A549 (cell line): Measurements from ENCODE around the gene BOLA3. TPM values are rescaled to one million over a fixed set of nuclear protein-coding genes. Genes with fewer than 3 reads are reported as not detected.
A peak's percentile ranks its signal among the peaks of the same experiment; 100 is the strongest.

ENCODE experiments used
- ATAC-seq, 2 experiments: fragments of 200-7000 bp in 1 of 2; fragments of >200 bp in 1 of 2; cut with Nextera tagmentation in 1 of 2; cut with Tn5 transposase in 1 of 2; 3 replicates each; pipeline versions ENCODE4 v1.8.0 to v1.9.1; 2018 to 2020; ENCODE audit warnings: mild to moderate bottlenecking in 1 of 2, moderate library complexity in 1 of 2
- CTCF ChIA-PET: fragments of 300-600 bp; sonication (Branson Sonifier 250); formaldehyde crosslinking; extraction: SDS; loops from one replicate; lab custom pipeline; 2021; ENCODE audit warnings: antibody characterized with exemption, inconsistent platforms; lab: Yijun Ruan, JAX
- POLR2A ChIA-PET: fragments of 350-600 bp; formaldehyde crosslinking; extraction: SDS; loops from one replicate; lab custom pipeline; 2021; ENCODE audit warnings: antibody characterized with exemption, inconsistent platforms; lab: Yijun Ruan, JAX
- DNase-seq, 2 experiments: peaks; one replicate each; pipeline versions ENCODE4 v3.0.0 to v3.0.0-alpha.2; 2011 to 2016; ENCODE audit warnings: low read depth in 1 of 2, low spot score in 1 of 2
- FAIRE-seq: peaks from 2 replicates; lab custom pipeline; 2011; peaks lifted over from hg19 to GRCh38; lab: Jason Lieb, UNC
- H3K27ac ChIP-seq, 2 experiments: fragments of >200 bp; sonication (Bioruptor Twin); formaldehyde crosslinking; 3 replicates each; pipeline ENCODE4 v1.5.1; 2016 to 2017
- H3K4me1 ChIP-seq: fragments of >200 bp; sonication (Bioruptor Twin); formaldehyde crosslinking; 3 replicates; pipeline ENCODE4 v1.6.1; 2016
- H3K4me2 ChIP-seq: fragments of >200 bp; sonication (Bioruptor Twin); formaldehyde crosslinking; 3 replicates; pipeline ENCODE4 v1.6.1; 2016
- H3K4me3 ChIP-seq: fragments of >200 bp; sonication (Bioruptor Twin); formaldehyde crosslinking; 3 replicates; pipeline ENCODE4 v1.5.1; 2016
- H3K9me3 ChIP-seq: fragments of >200 bp; sonication (Bioruptor Twin); formaldehyde crosslinking; 3 replicates; pipeline ENCODE4 v1.6.1; 2016
- E2F6 ChIP-seq: IDR thresholded peaks from 2 replicates; pipeline ENCODE4 v1.6.1; 2012; ENCODE audit warnings: low read depth, borderline replicate concordance
- EHF ChIP-seq: fragments of 250-450 bp; sonication (Bioruptor Pico); IDR thresholded peaks from 2 replicates; pipeline ENCODE4 v1.5.0; 2020; ENCODE audit warnings: mild to moderate bottlenecking
- EHMT2 ChIP-seq: fragments of 200-600 bp; sonication (generic); IDR thresholded peaks from 2 replicates; pipeline ENCODE4 v1.6.1; 2016; ENCODE audit warnings: antibody characterized with exemption, low read depth, mild to moderate bottlenecking, moderate library complexity
- EP300 ChIP-seq, 2 experiments: fragments of >200 bp; sonication (Bioruptor Twin); formaldehyde crosslinking; IDR thresholded peaks; 2 replicates in 1 of 2; 3 replicates in 1 of 2; pipeline ENCODE4 v1.6.1; 2016 to 2017
- ESRRA ChIP-seq: fragments of 150-350 bp; IDR thresholded peaks from 2 replicates; pipeline ENCODE4 v1.6.1; 2014; ENCODE audit warnings: mild to moderate bottlenecking, low read length, borderline replicate concordance
- FOSB ChIP-seq: fragments of 250-450 bp; sonication (Bioruptor Pico); IDR thresholded peaks from 2 replicates; pipeline ENCODE4 v1.5.0; 2020; ENCODE audit warnings: mild to moderate bottlenecking, moderate library complexity
- FOXS1 ChIP-seq: fragments of 250-450 bp; sonication (Bioruptor Pico); IDR thresholded peaks from 2 replicates; pipeline ENCODE4 v1.5.0; 2020; ENCODE audit warnings: mild to moderate bottlenecking, moderate library complexity
- GATA3 ChIP-seq: IDR thresholded peaks from 2 replicates; pipeline ENCODE4 v1.6.1; 2012; ENCODE audit warnings: borderline replicate concordance
- HDAC2 ChIP-seq: fragments of 200-600 bp; sonication (generic); IDR thresholded peaks from 2 replicates; pipeline ENCODE4 v1.6.1; 2016
- HEYL ChIP-seq: fragments of 250-450 bp; sonication (Bioruptor Pico); IDR thresholded peaks from 2 replicates; pipeline ENCODE4 v1.8.0; 2021; ENCODE audit warnings: mild to moderate bottlenecking, moderate library complexity
- HOXA7 ChIP-seq: fragments of 250-450 bp; sonication (Bioruptor Pico); IDR thresholded peaks from 2 replicates; pipeline ENCODE4 v1.5.0; 2020; ENCODE audit warnings: mild to moderate bottlenecking, moderate library complexity
- HOXB13 ChIP-seq: fragments of 250-450 bp; sonication (Bioruptor Pico); IDR thresholded peaks from 2 replicates; pipeline ENCODE4 v1.5.0; 2020; ENCODE audit warnings: low read depth, mild to moderate bottlenecking, moderate library complexity
- KDM1A ChIP-seq: fragments of 200-600 bp; sonication (generic); IDR thresholded peaks from 2 replicates; pipeline ENCODE4 v1.6.1; 2016; ENCODE audit warnings: low read depth, mild to moderate bottlenecking
- KDM5A ChIP-seq: fragments of 200-600 bp; sonication (generic); IDR thresholded peaks from 2 replicates; pipeline ENCODE4 v1.6.1; 2016; ENCODE audit warnings: antibody characterized with exemption, mild to moderate bottlenecking
- MAFK ChIP-seq: fragments of 450-650 bp; IDR thresholded peaks from 2 replicates; pipeline ENCODE4 v1.6.1; 2014; ENCODE audit not compliant: partially characterized antibody
- MAX ChIP-seq: IDR thresholded peaks from 2 replicates; pipeline ENCODE4 v1.6.1; 2012
- MYC ChIP-seq: IDR thresholded peaks from 2 replicates; pipeline ENCODE4 v1.6.1; 2012; ENCODE audit warnings: mild to moderate bottlenecking, inconsistent platforms, low read length, improper control_type of control experiment, borderline replicate concordance
- NFE2L2 ChIP-seq: fragments of 150-350 bp; conservative IDR thresholded peaks from 2 replicates; pipeline ENCODE4 v1.6.1; 2014; ENCODE audit warnings: low read length
- NPAS2 ChIP-seq: fragments of 250-450 bp; sonication (Bioruptor Pico); IDR thresholded peaks from 2 replicates; pipeline ENCODE4 v1.8.0; 2022; ENCODE audit warnings: mild to moderate bottlenecking, moderate library complexity, borderline replicate concordance
- PHF8 ChIP-seq: fragments of 200-600 bp; sonication (generic); IDR thresholded peaks from 2 replicates; pipeline ENCODE4 v1.6.1; 2016; ENCODE audit warnings: low read depth, mild to moderate bottlenecking, antibody characterized with exemption, moderate library complexity, borderline replicate concordance
- POLR2A ChIP-seq: IDR thresholded peaks from 2 replicates; pipeline ENCODE4 v1.6.1; 2012; ENCODE audit warnings: mild to moderate bottlenecking, low read length
- RCOR1 ChIP-seq: fragments of 150-350 bp; IDR thresholded peaks from 2 replicates; pipeline ENCODE4 v1.6.1; 2014; ENCODE audit warnings: antibody characterized with exemption, low read length, low read depth
- RFX5 ChIP-seq: fragments of 450-650 bp; IDR thresholded peaks from 2 replicates; pipeline ENCODE4 v1.7.1; 2014; ENCODE audit warnings: antibody characterized with exemption, mild to moderate bottlenecking, moderate library complexity
- SMC3 ChIP-seq: fragments of >200 bp; sonication (Bioruptor Twin); formaldehyde crosslinking; IDR thresholded peaks from 3 replicates; pipeline ENCODE4 v1.6.1; 2018; ENCODE audit warnings: inconsistent platforms
- ZNF302 ChIP-seq: fragments of 250-450 bp; sonication (Bioruptor Pico); IDR thresholded peaks from 2 replicates; pipeline ENCODE4 v1.9.0; 2021; ENCODE audit warnings: inconsistent platforms, mild to moderate bottlenecking, moderate library complexity
- polyA plus RNA-seq, 4 experiments: library from polyadenylated mRNA; depleted of rRNA in 3 of 4; stranded (reverse); fragments of >200 nt; fragmentation: RNase III in 1 of 4; extraction: RNeasy Plus Mini Kit Qiagen cat#74134 plus additional on column Dnase treatment in 1 of 4; gene quantifications; 2 replicates in 3 of 4; 3 replicates in 1 of 4; pipeline ENCODE4 v1.2.3, GENCODE V29; 2011 to 2017
- TF ChIP-seq, protein P1 (sequence below): fragments of 200-600 bp; sonication (generic); IDR thresholded peaks from 2 replicates; pipeline ENCODE4 v1.6.1; 2016; ENCODE audit warnings: antibody characterized with exemption, mild to moderate bottlenecking, moderate library complexity
- TF ChIP-seq, protein P2 (sequence below): fragments of >200 bp; sonication (Bioruptor Twin); formaldehyde crosslinking; IDR thresholded peaks from 2 replicates; pipeline ENCODE4 v1.6.1; 2016

BOLA3 gene
- polyA plus RNA-seq, 2 of the 4 experiments (the other 2 are of a cell fraction) = 136 to 139 TPM

DNA sequence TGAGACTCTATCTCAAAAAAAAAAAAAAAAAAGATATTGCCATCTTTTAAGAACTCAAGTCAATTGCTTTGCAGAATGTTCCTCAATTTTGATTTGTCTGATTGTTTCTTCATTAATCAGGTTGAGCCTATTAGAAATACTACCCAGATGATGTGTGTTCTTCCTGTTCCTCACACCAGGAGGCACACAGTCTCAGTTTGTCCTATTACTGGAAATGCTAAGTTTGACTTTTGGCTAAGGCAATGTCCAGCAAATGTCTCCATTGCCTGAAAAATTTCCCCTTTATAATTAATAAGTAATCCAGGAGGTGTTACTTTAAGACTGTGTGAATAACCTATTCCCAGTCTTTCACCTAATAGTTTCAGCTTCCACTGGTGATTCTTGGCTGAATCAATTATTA lies 28.4 kb downstream of the BOLA3 start:
- Histone ChIP-seq H3K27ac (no peak overlapping the region), H3K4me3 (0 out of 3 replicates have a peak overlapping the region, but pooled peaks have one; percentile 53), H3K9me3 (peaks cover 12% of the 10 kb centered on the region; the same call in 1 of the 3 replicates), H3K4me2 (peak overlapping the region; percentile 55), H3K4me1 (no peaks in the 10 kb centered on the region)
- DNase-seq (peak in 1 of 2 experiments; percentile 29), ATAC-seq (peak in 1 of 2 experiments; percentile 11; a peak in 1 of 6 replicates), FAIRE-seq (no peak)
- TF ChIP-seq NPAS2 (CRISPR knock-in tag) = no peak
- no peak for TF ChIP-seq EHF (CRISPR knock-in tag)
- no peak for TF ChIP-seq MYC
- no peak for TF ChIP-seq KDM5A
- no peak for TF ChIP-seq POLR2A
- no peak for TF ChIP-seq PHF8
- no peak for TF ChIP-seq GATA3
- TF ChIP-seq NFE2L2 = no peak
- TF ChIP-seq, protein P1, sequence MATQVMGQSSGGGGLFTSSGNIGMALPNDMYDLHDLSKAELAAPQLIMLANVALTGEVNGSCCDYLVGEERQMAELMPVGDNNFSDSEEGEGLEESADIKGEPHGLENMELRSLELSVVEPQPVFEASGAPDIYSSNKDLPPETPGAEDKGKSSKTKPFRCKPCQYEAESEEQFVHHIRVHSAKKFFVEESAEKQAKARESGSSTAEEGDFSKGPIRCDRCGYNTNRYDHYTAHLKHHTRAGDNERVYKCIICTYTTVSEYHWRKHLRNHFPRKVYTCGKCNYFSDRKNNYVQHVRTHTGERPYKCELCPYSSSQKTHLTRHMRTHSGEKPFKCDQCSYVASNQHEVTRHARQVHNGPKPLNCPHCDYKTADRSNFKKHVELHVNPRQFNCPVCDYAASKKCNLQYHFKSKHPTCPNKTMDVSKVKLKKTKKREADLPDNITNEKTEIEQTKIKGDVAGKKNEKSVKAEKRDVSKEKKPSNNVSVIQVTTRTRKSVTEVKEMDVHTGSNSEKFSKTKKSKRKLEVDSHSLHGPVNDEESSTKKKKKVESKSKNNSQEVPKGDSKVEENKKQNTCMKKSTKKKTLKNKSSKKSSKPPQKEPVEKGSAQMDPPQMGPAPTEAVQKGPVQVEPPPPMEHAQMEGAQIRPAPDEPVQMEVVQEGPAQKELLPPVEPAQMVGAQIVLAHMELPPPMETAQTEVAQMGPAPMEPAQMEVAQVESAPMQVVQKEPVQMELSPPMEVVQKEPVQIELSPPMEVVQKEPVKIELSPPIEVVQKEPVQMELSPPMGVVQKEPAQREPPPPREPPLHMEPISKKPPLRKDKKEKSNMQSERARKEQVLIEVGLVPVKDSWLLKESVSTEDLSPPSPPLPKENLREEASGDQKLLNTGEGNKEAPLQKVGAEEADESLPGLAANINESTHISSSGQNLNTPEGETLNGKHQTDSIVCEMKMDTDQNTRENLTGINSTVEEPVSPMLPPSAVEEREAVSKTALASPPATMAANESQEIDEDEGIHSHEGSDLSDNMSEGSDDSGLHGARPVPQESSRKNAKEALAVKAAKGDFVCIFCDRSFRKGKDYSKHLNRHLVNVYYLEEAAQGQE = no peak
- TF ChIP-seq ESRRA = no peak
- no peak for TF ChIP-seq MAX
- TF ChIP-seq HDAC2 = no peak
- no peak for TF ChIP-seq KDM1A
- ChIA-PET CTCF (interaction anchor here (0.6 to 1.8 kb wide), 3 partner anchors 14 to 295 kb away, joined by 3 to 8 read pairs (median 6); no protein-coding TSS in a partner anchor), POLR2A (no interaction called here)

DNA sequence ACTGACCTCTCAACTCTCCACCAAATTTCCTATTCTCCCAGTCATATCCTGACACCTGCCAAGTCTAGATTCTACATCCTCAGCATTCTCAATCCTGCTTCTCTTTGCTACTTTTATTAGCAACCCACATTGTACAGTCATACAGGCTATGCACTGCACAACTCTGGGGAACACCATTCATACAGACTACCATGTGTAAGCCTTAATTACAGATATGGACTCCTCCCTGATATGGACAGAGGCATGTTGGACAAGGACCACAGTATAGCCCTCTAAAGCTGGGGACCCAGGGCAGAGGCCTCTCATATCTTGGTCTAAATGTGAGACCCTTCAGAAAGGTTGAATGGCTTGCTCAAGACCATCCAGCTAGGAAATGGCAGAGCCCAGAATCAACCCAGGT lies 36.3 kb downstream of the BOLA3 start:
- POLR2A ChIA-PET = no interaction called here
- Histone ChIP-seq H3K4me1 (no peaks in the 10 kb centered on the region), H3K9me3 (0 out of 3 replicates have a peak, but pooled peaks cover 3% of the 10 kb centered on the region), H3K4me3 (no peak overlapping the region), H3K27ac (no peak overlapping the region), H3K4me2 (no peak overlapping the region)
- DNase-seq (no peak), FAIRE-seq (no peak), ATAC-seq (peak; percentile 36 to 42; a peak in 2 of 6 replicates)
- TF ChIP-seq, protein P2, sequence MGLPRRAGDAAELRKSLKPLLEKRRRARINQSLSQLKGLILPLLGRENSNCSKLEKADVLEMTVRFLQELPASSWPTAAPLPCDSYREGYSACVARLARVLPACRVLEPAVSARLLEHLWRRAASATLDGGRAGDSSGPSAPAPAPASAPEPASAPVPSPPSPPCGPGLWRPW = no peak
- TF ChIP-seq HOXB13 (CRISPR knock-in tag) (no peak), RCOR1 (no peak), RFX5 (no peak), EP300 (IDR thresholded peaks at IDR 0.05) (no peak), FOXS1 (CRISPR knock-in tag) (no peak), SMC3 (no peak), MAX (no peak), MAFK (no peak), HOXA7 (CRISPR knock-in tag) (no peak), ZNF302 (CRISPR knock-in tag) (no peak), FOSB (CRISPR knock-in tag) (no peak), HDAC2 (no peak), HEYL (no peak), EHMT2 (no peak), E2F6 (no peak)
- CTCF ChIA-PET = interaction anchor here (1.0 to 2.8 kb wide), 6 partner anchors 8 to 287 kb away, joined by 3 to 9 read pairs (median 6); partner anchors contain the start of gene BOLA3
